Activated CD4-positive, alpha-beta T cell treated with anti-CD3 and anti-CD28 coated beads, Interleukin-10, Interleukin-2, amounts not matched to agents 100 ng/mL and 50 ng/mL, durations not matched to agents 16 hours and 8 hours (primary cell): ENCODE data around the gene PITHD1.
"Not testable (repeated sequence)": the region's sequence is repeated elsewhere in the genome, so short reads cannot be mapped to it uniquely, and the experiment has no call there.

ENCODE experiments used
- DNase-seq: peaks from one replicate; pipeline ENCODE4 v3.0.0-alpha.2; 2020

Gene PITHD1

GRCh38 chr1:23799570-23800399 is 21.6 kb downstream of the PITHD1 start:
- peak; percentile 78 for DNase-seq

- DNase-seq, result peak; percentile 98
These were observed 22.5 kb downstream of the PITHD1 start, which contains the start of gene GALE for GRCh38 chr1:23800400-23801337. TSS of gene GALE (minus strand) at chr1:23800754. CDS start at chr1:23799007, 1,747 bp downstream.

DNA sequence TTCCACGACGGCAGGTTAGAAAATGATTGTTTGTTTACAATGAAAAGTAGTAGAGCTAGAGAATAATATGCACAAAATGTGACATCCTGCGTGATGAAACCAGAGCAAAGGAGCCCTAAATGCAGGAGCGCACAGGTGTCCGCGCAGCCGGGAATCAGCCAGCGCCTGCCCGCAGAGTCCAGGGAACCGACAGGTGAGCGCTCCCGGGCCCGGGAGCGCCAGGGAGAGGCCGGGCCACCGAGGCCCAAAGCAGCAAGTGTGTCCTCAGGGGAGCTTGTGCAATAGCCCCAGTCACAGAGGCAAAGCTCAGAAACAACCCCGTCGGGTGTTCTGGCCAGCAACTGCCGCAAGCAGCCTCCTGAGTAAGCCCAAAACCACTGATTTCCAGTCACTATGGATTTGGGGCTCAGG is 23.1 kb downstream of the PITHD1 start:
- no peak for DNase-seq

DNA sequence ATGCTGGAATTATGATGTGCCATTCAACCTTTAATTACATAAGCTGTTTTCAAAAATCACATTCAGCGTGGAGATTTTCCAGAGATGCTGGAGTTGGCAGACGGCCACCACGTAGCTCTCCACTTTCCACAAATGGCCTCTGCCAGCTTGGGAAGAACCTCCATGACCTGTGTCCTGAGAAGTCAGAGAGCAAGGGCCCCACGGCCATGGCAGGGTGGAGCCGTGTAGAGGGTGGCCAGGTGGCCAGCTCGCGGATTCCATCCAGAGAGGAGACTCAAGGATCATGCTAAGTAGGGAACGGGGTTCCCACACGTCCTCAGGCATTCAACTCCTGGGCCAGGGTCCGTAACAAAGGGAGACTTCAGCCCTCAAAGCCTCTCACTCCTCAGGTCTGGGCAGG is 23.7 kb downstream of the PITHD1 start:
- no peak for DNase-seq

DNA sequence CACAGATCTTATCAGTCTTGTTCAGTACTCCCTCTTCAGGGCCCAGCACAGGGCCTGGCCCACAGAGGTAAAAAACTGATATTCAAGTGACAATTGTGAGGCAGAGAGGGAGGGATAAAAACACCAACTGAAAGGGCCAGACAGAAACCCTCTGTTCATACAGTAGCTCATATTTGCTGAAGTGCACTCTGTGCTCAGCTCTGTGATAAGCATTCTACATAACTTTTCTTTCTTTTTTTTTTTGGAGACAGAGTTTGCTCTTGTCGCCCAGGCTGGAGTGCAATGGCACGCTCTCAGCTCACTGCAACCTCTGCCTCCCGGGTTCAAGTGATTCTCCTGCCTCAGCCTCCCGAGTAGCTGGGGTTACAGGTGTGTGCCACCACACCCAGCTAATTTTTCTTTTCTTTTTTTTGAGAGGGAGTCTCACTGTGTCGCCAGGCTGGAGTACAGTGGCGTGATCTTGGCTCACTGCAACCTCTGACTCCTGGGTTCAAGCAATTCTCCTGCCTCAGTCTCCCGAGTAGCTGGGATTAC is 24.7 kb downstream of the PITHD1 start:
- not testable (repeated sequence) for DNase-seq

GRCh38 chr1:23803674-23804073 is 25.5 kb downstream of the PITHD1 start:
- no peak for DNase-seq

DNA sequence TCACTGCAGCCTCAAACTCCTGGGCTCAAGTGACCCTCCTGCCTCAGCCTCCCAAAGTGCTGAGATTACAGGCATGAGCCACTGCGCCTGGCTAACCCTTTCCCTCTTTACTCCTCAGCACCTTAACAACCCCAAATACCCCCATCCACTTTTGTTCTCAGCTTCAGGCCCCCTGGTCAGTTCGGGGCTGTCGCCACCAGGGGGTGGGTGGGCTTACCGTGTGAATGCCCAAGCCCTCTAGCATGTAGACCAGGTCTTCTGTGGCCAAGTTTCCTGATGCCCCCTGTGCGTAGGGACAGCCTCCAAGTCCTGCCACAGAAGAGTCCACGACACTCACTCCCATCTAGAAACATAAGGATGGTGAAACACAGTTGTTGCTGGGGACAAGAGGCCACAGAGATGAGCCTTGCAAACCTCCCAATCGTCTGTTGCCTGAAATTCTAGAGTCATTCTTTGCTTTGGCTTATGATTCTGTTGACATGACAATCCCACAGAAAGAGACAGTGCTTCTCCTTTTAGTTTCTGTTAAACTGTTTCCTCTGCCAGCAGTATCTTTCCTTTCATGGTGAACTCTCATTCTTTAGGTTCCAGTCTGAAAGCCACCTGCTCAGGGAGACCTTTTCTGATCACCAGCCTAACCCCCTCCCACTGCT is 26.1 kb downstream of the PITHD1 start:
- DNase-seq, result no peak

DNA sequence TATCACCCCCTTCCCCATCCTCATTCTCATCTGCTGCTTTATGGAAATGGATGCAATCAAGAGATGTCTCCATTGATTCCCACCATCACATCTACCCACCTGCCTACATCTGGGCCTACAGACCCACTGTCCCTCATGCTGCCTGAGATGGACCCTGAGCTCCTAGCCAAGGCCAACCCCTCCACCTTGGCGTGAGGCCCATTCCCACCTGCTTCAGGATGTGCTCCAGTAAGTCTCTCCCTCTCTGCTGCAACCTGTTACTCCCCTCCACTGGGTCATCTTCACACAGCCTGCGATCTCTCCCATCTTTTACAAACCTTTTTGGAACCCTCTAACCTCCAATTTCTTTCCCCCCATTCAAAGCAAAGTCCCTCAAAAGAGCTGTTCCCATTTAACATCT is 26.8 kb downstream of the PITHD1 start:
- DNase-seq, result no peak

DNA sequence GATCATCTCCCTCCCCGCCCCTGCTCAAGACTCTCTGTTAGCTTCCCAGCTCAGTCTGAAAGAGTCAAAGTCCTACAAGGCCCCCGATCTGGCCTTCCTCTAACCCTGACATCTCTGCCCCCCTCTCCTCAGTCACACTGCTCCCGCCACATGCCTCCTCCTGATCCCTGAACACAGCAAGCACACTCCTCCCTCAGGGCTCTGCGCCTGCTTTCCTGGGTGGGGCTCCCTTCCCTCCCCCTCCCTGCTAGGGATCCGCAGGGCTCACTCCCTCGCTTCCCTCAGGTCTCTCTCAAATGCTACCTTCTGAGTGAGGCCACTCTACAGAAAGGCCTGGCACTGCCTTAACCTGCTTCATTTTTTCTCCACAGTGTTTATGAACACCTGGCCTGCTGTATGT is 28.1 kb downstream of the PITHD1 start:
- DNase-seq, result no peak

DNA sequence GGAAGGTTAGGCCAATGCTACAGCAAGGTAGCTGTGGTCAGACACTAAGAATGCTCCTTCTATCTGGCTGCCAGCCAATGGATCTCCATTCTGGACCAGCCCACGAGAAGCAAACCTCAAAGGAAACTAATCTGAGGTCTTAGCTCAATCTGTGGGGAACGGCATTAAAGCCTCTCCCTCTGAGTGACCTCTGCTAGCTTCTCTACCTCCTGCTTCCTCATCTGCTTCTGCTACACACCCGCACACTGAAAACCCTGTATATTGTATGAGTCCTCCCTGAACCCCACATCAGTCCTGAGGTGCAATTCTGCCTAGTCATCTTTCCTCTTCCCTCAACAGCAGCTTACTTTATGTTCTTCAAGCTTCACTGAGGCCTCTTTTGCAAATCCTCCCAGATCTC is 29.2 kb downstream of the PITHD1 start:
- DNase-seq, result no peak

GRCh38 chr1:23809751-23810171 is 31.5 kb downstream of the PITHD1 start:
- DNase-seq, result peak; percentile 87

GRCh38 chr1:23810818-23811540 is 32.8 kb downstream of the PITHD1 start:
- peak; percentile 62 for DNase-seq

GRCh38 chr1:23814016-23814415 is 35.8 kb downstream of the PITHD1 start:
- DNase-seq, result no peak

- no peak for DNase-seq
These were observed 38.1 kb downstream of the PITHD1 start for GRCh38 chr1:23816361-23816760.

GRCh38 chr1:23816906-23817305 is 38.7 kb downstream of the PITHD1 start:
- no peak for DNase-seq

GRCh38 chr1:23817633-23818032 is 39.4 kb downstream of the PITHD1 start:
- no peak for DNase-seq

DNA sequence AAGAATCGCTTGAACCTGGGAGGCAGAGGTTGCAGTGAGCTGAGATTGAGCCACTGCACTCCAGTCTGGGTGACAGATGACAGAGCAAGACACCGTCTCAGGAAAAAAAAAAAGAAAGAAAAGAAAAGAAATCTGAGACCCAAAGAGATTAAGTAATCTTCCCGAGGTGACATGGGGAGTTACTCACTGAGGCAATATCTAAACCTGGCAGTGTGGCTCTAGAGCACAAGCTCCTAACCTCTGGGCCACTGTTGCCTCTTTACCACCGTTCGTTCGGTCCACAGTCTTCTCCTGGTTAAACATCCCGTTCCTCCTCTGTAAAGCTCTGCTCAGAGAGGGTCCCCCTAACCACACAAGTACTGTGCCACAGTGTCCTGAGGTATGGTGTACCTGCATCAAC is 45.5 kb downstream of the PITHD1 start:
- DNase-seq, result no peak

- no peak for DNase-seq
These were observed 46.5 kb downstream of the PITHD1 start for GRCh38 chr1:23824711-23825075.

- peak; percentile 91 for DNase-seq
These were observed 47.0 kb downstream of the PITHD1 start, which contains the start of gene HMGCL for GRCh38 chr1:23825076-23825761. TSS of gene HMGCL (minus strand) at chr1:23825429. CDS start at chr1:23825415, 14 bp downstream.

- DNase-seq, result peak; percentile 43
These were observed 47.7 kb downstream of the PITHD1 start for GRCh38 chr1:23825762-23826522.

DNA sequence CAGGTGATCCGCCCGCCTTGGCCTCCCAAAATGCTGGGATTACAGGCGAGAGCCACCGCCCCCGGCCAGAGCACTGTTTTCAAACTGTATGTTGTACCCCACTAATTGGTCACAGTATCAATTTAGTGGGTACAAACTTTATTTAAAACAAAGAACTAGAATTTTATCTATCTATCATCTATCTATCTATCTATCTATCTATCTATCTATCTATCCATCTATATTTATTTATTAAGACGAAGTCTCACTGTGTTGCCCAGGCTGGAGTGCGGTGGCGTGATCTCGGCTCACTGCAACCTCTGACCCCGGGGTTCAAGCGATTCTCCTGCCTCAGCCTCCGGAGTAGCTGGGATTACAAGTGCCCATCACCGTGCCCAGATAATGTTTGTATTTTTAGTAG is 48.4 kb downstream of the PITHD1 start:
- DNase-seq, result not testable (repeated sequence)
